Erythroblast (primary cell): Measurements from ENCODE around the gene NTN1.

ENCODE experiments used
- DNase-seq, 2 experiments: peaks; one replicate each; lab custom pipeline; 2025; lab: John Stamatoyannopoulos, UW
- GATA1 ChIP-seq: IDR thresholded peaks from 2 replicates; pipeline ENCODE4 v1.6.1; 2011; ENCODE audit warnings: low read depth, mild to moderate bottlenecking, control low read depth, low read length, moderate library complexity
- POLR2A ChIP-seq: IDR thresholded peaks from 2 replicates; pipeline ENCODE4 v1.6.1; 2011; ENCODE audit warnings: mild to moderate bottlenecking, low read length

NTN1 gene

GRCh38 chr17:9195411-9195810 is 174.1 kb downstream of the NTN1 start:
- DNase-seq, result no peak
- TF ChIP-seq GATA1 (no peak), POLR2A (no peak)

GRCh38 chr17:9195961-9196670 is 174.8 kb downstream of the NTN1 start:
- TF ChIP-seq GATA1 (no peak), POLR2A (no peak)
- DNase-seq, result no peak

GRCh38 chr17:9199571-9200551 is 178.6 kb downstream of the NTN1 start:
- no peak for DNase-seq
- TF ChIP-seq POLR2A (no peak), GATA1 (no peak)

GRCh38 chr17:9200699-9201359 is 179.5 kb downstream of the NTN1 start:
- TF ChIP-seq GATA1 (no peak), POLR2A (no peak)
- no peak for DNase-seq

- no peak for DNase-seq
- no peak for TF ChIP-seq GATA1
- no peak for TF ChIP-seq POLR2A
Measured at GRCh38 chr17:9202532-9202931, 181.2 kb downstream of the NTN1 start.

- no peak for DNase-seq
- TF ChIP-seq POLR2A (no peak), GATA1 (no peak)
Measured at GRCh38 chr17:9203771-9204425, 182.6 kb downstream of the NTN1 start.

- TF ChIP-seq GATA1 (no peak), POLR2A (no peak)
- no peak for DNase-seq
Measured at GRCh38 chr17:9204637-9205329, 183.5 kb downstream of the NTN1 start.

- TF ChIP-seq GATA1, result no peak
- TF ChIP-seq POLR2A, result no peak
- no peak for DNase-seq
Measured at GRCh38 chr17:9205520-9206409, 184.5 kb downstream of the NTN1 start.

- no peak for TF ChIP-seq POLR2A
- DNase-seq, result no peak
Measured at GRCh38 chr17:9206410-9206703, 185.0 kb downstream of the NTN1 start.

- no peak for TF ChIP-seq GATA1
- no peak for TF ChIP-seq POLR2A
- no peak for DNase-seq
Measured at GRCh38 chr17:9206741-9207332, 185.5 kb downstream of the NTN1 start.

- no peak for DNase-seq
- TF ChIP-seq POLR2A, result no peak
- TF ChIP-seq GATA1, result no peak
Measured at GRCh38 chr17:9208381-9209105, 187.2 kb downstream of the NTN1 start.
